Prostate gland (tissue), 2 donors: ENCODE results near the gene FAM181A.

Source experiments
- CTCF ChIP-seq, 4 experiments: fragments of 200-600 bp in 2 of 4; fragments of 450-650 bp in 2 of 4; sonication (generic) in 2 of 4; IDR thresholded peaks; 1 replicate in 3 of 4; 2 replicates in 1 of 4; pipeline ENCODE4 v1.5.1; 2016 to 2019; ENCODE audit warnings: antibody characterized with exemption in 4 of 4, mild to moderate bottlenecking in 2 of 4, moderate library complexity in 2 of 4
- POLR2A ChIP-seq: fragments of 450-650 bp; IDR thresholded peaks from one replicate; pipeline ENCODE4 v1.6.1; 2016; ENCODE audit warnings: antibody characterized with exemption, mild to moderate bottlenecking
- POLR2AphosphoS5 ChIP-seq: sonication (generic); formaldehyde crosslinking; IDR thresholded peaks from one replicate; pipeline ENCODE4 v1.6.1; 2017; ENCODE audit warnings: antibody characterized with exemption

DNA sequence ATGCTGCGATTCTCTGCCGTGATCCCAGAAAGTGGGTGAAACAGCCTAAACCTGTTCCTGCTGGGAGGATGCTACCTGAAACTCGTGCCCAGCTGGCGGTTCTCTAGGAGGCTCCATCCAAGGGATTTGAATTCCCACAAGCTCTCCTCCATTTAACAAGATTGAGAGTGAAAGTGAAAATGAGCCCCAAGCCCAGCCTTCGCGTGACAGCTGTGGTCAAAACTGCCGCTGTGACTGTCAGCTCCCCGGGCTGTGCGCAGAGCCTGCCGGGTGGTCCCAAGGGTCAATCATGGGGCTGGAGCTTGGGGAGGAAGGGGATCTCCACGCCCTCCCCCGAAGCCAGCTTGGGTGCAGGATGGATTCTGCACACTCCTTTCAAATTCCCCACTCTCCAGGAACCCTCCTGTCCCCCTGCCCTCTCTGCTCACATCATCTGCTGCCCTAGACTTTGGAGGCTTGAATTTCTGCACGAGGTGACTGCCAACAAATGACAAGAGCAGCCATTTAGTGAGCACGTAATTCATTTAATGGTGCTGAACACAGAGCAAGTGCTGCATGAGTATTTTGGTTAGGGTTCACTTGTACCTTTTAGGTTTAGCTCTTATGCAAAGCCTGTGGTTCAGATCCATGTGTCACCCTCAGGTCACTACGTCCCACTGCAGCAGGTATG is 44.0 kb downstream of the FAM181A start:
- no peak for TF ChIP-seq CTCF (IDR thresholded peaks at IDR 0.05)
- no peak for TF ChIP-seq POLR2AphosphoS5
- no peak for TF ChIP-seq POLR2A
